GM21360 (cell line): ENCODE results near the gene LYSMD4.
A peak's percentile ranks its signal among the peaks of the same experiment; 100 is the strongest.

Experiments
- ATAC-seq: cut with Tn5 transposase; IDR thresholded peaks from one replicate; pipeline ENCODE4 v1.9.1; 2021; ENCODE audit warnings: mild to moderate bottlenecking, moderate library complexity; ENCODE audit not compliant: unreplicated experiment

Gene LYSMD4

GRCh38 chr15:99732124-99732750, 1.0 kb downstream of the LYSMD4 start:
- no peak for ATAC-seq

- no peak for ATAC-seq
Observed at GRCh38 chr15:99731336-99732123, 1.7 kb downstream of the LYSMD4 start.

- no peak for ATAC-seq
Observed at GRCh38 chr15:99729920-99730319, 3.3 kb downstream of the LYSMD4 start.

- ATAC-seq: no peak
Observed at GRCh38 chr15:99729327-99729726, 3.9 kb downstream of the LYSMD4 start.

GRCh38 chr15:99728916-99729315, 4.3 kb downstream of the LYSMD4 start:
- ATAC-seq: no peak

GRCh38 chr15:99727733-99728132, 5.5 kb downstream of the LYSMD4 start:
- ATAC-seq: no peak

GRCh38 chr15:99727330-99727729, 5.9 kb downstream of the LYSMD4 start:
- ATAC-seq: no peak

GRCh38 chr15:99726333-99726732, 6.9 kb downstream of the LYSMD4 start:
- no peak for ATAC-seq

GRCh38 chr15:99722406-99722805, 10.8 kb downstream of the LYSMD4 start:
- no peak for ATAC-seq

- ATAC-seq: no peak
Observed at GRCh38 chr15:99721896-99722295, 11.3 kb downstream of the LYSMD4 start.

- ATAC-seq: no peak
Observed at GRCh38 chr15:99721104-99721778, 12.0 kb downstream of the LYSMD4 start.

- ATAC-seq: no peak
Observed at GRCh38 chr15:99720533-99720932, 12.7 kb downstream of the LYSMD4 start.

- peak; percentile 86 for ATAC-seq
Observed at GRCh38 chr15:99719096-99719541, 14.1 kb downstream of the LYSMD4 start.

GRCh38 chr15:99718421-99718820, 14.8 kb downstream of the LYSMD4 start:
- no peak for ATAC-seq

- no peak for ATAC-seq
Observed at GRCh38 chr15:99717161-99718009, 15.9 kb downstream of the LYSMD4 start.

- no peak for ATAC-seq
Observed at GRCh38 chr15:99716540-99717095, 16.6 kb downstream of the LYSMD4 start.

GRCh38 chr15:99712415-99712814, 20.8 kb downstream of the LYSMD4 start:
- no peak for ATAC-seq

- ATAC-seq: no peak
Observed at GRCh38 chr15:99711625-99712024, 21.6 kb downstream of the LYSMD4 start.

GRCh38 chr15:99709243-99709986, 23.8 kb downstream of the LYSMD4 start:
- no peak for ATAC-seq

GRCh38 chr15:99708563-99708962, 24.7 kb downstream of the LYSMD4 start:
- no peak for ATAC-seq
